RCC 7860 (cell line): ENCODE results near the gene HLCS.
"Not testable (repeated sequence)": the region's sequence is repeated elsewhere in the genome, so short reads cannot be mapped to it uniquely, and the experiment has no call there.

Experiments used
- DNase-seq: peaks from one replicate; pipeline ENCODE4 v3.0.0-alpha.2; 2015; ENCODE audit warnings: low spot score
- FAIRE-seq: peaks from 2 replicates; lab custom pipeline; 2012; peaks lifted over from hg19 to GRCh38; lab: Jason Lieb, UNC

The HLCS gene

GRCh38 chr21:36817732-36818450 lies 148.6 kb downstream of the HLCS start:
- DNase-seq: no peak
- no peak for FAIRE-seq

- FAIRE-seq: no peak
These were observed 149.8 kb downstream of the HLCS start for GRCh38 chr21:36816561-36817130.

GRCh38 chr21:36816026-36816425 lies 150.4 kb downstream of the HLCS start:
- not testable (repeated sequence) for FAIRE-seq, DNase-seq

More at GRCh38 chr21:36816561-36817130, 149.8 kb downstream of the HLCS start:
- no peak for DNase-seq

- FAIRE-seq: no peak
These were observed 151.2 kb downstream of the HLCS start for GRCh38 chr21:36815284-36815683.

GRCh38 chr21:36813052-36813451 lies 153.4 kb downstream of the HLCS start:
- DNase-seq (no peak), FAIRE-seq (no peak)

More at GRCh38 chr21:36815284-36815683, 151.2 kb downstream of the HLCS start:
- no peak for DNase-seq

GRCh38 chr21:36811762-36812161 lies 154.7 kb downstream of the HLCS start:
- no peak for DNase-seq
- no peak for FAIRE-seq

GRCh38 chr21:36810443-36810842 lies 156.0 kb downstream of the HLCS start:
- DNase-seq (no peak), FAIRE-seq (no peak)

GRCh38 chr21:36807422-36807928 lies 159.0 kb downstream of the HLCS start:
- DNase-seq: peak; percentile 79
- peak; percentile 96 for FAIRE-seq

GRCh38 chr21:36806103-36806502 lies 160.4 kb downstream of the HLCS start:
- FAIRE-seq (peak; percentile 58), DNase-seq (peak; percentile 61)

GRCh38 chr21:36804874-36805611 lies 161.4 kb downstream of the HLCS start:
- FAIRE-seq (no peak), DNase-seq (no peak)

GRCh38 chr21:36803816-36804439 lies 162.5 kb downstream of the HLCS start:
- FAIRE-seq (no peak), DNase-seq (no peak)

- FAIRE-seq (no peak), DNase-seq (no peak)
These were observed 163.3 kb downstream of the HLCS start for GRCh38 chr21:36803051-36803645.

GRCh38 chr21:36800734-36801133 lies 165.7 kb downstream of the HLCS start:
- FAIRE-seq: no peak
- DNase-seq: no peak

- DNase-seq (no peak), FAIRE-seq (no peak)
These were observed 166.6 kb downstream of the HLCS start for GRCh38 chr21:36799869-36800268.

- FAIRE-seq (no peak), DNase-seq (no peak)
These were observed 168.0 kb downstream of the HLCS start for GRCh38 chr21:36798491-36798890.

GRCh38 chr21:36796070-36796469 lies 170.4 kb downstream of the HLCS start:
- FAIRE-seq: no peak
- no peak for DNase-seq

GRCh38 chr21:36792505-36792967 lies 173.9 kb downstream of the HLCS start:
- FAIRE-seq (peak; percentile 23), DNase-seq (peak; percentile 84)

- FAIRE-seq (no peak), DNase-seq (no peak)
These were observed 174.6 kb downstream of the HLCS start for GRCh38 chr21:36791695-36792470.

- no peak for FAIRE-seq
- DNase-seq: no peak
These were observed 175.3 kb downstream of the HLCS start for GRCh38 chr21:36791180-36791579.

- no peak for FAIRE-seq
These were observed 175.9 kb downstream of the HLCS start for GRCh38 chr21:36790616-36791015.

More at GRCh38 chr21:36790616-36791015, 175.9 kb downstream of the HLCS start:
- DNase-seq: no peak
